Esophagus muscularis mucosa (tissue), 3 donors: ENCODE results near the gene SPEM2.

Experiments used
- POLR2AphosphoS5 ChIP-seq, 2 donors: sonication (generic); formaldehyde crosslinking; IDR thresholded peaks; one replicate each; pipeline ENCODE4 v1.6.1; 2017; ENCODE audit warnings: antibody characterized with exemption in 2 of 2
- TF ChIP-seq, protein P1 (sequence below), 3 experiments: fragments of 200-600 bp in 2 of 3; fragments of 450-650 bp in 1 of 3; sonication (generic) in 2 of 3; IDR thresholded peaks; one replicate each; pipeline ENCODE4 v1.5.1; 2017 to 2019; ENCODE audit warnings: antibody characterized with exemption in 3 of 3, mild to moderate bottlenecking in 2 of 3, moderate library complexity in 1 of 3

DNA sequence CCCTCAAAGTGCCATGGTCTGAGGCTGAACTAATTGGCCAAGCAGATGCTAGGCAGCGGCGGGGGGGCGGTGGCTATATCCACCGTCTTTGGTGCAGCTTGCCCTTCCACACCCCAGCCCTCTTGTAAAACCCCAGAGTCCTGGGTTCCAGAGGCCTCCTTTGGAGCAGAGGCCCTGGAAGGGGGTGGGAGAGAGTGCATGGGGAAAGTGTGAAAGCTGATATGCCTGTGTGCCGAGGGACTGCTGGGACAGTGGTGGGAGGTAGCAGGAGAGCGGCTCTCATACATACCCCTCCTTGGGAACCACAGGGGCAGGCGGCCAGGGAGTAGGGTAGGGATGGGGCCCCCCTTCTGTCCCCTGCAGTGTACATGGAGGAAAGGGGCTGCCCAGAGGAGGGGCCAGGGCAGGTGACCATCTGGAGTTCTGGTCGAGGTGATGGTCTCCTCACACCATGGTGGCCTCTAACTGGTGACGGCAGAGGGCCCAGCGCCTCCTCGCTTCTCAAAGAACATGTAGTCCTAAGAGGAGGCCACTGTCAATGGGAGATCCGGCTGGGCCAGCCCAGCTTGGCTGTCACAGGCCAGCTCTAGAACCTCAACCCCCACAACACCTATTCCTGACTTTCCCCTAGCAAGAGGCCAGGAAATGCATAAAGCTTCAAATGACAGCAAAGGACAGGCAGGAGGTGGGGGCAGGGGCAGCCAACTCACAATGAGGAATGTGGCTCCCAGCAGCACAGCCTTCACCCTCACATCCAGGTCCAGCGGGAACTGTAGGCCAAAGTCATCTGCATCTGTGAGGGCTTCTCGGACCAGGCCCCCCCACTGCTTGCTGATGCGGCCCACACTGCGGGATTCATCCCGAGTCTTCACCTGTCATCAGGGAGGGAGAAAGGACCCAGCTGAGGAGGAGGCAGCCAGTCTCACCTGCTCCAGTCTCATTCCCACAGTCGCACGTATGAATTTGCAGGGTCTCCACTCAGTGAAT, 35.2 kb upstream of the SPEM2 start:
- TF ChIP-seq, protein P1, sequence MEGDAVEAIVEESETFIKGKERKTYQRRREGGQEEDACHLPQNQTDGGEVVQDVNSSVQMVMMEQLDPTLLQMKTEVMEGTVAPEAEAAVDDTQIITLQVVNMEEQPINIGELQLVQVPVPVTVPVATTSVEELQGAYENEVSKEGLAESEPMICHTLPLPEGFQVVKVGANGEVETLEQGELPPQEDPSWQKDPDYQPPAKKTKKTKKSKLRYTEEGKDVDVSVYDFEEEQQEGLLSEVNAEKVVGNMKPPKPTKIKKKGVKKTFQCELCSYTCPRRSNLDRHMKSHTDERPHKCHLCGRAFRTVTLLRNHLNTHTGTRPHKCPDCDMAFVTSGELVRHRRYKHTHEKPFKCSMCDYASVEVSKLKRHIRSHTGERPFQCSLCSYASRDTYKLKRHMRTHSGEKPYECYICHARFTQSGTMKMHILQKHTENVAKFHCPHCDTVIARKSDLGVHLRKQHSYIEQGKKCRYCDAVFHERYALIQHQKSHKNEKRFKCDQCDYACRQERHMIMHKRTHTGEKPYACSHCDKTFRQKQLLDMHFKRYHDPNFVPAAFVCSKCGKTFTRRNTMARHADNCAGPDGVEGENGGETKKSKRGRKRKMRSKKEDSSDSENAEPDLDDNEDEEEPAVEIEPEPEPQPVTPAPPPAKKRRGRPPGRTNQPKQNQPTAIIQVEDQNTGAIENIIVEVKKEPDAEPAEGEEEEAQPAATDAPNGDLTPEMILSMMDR (IDR thresholded peaks at IDR 0.05), result no peak
- no peak for TF ChIP-seq POLR2AphosphoS5 (IDR thresholded peaks at IDR 0.05)
